Measurements from ENCODE around the gene METAP2. TPM values are rescaled to one million over a fixed set of nuclear protein-coding genes. Genes with fewer than 3 reads are reported as not detected.
"Not testable (repeated sequence)": the region's sequence is repeated elsewhere in the genome, so short reads cannot be mapped to it uniquely, and the experiment has no call there.

Gene METAP2
- total and polyA plus RNA-seq, 3 experiments from 2014 or later, result 36.1 to 129 (median 109) TPM

DNA sequence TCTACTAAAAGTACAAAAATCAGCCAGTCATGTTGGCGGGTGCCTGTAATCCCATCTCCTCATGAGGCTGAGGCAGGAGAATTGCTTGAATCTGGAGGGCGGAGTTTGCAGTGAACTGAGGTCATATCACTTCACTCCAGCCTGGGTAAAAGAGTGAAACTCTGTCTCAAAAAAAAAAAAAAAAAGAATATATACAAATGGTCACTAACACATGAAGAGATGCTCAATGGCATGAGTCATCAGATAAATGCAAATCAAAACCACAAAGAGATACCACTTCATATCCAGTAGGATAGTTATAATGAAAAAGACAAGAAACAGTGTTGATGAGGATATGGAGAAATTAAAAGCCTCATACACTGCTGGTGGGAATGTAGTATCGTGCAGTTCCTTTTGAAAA is 33.6 kb upstream of the METAP2 start:
- Mint-ChIP-seq H3K4me3 (no peak overlapping the region), H3K27ac (no peak overlapping the region), H3K27me3 (peaks cover under 1 to 4% of the 10 kb centered on the region in 2 donors), H3K36me3 (no peaks in the 10 kb centered on the region), H3K4me1 (no peaks in the 10 kb centered on the region), H3K9me3 (peaks cover 0 to 2% (median 0%) of the 10 kb centered on the region in 5 donors)
- CTCF ChIA-PET, result no interaction called here
- H3K36me3 ChIP-seq (ENCODE audit: insufficient read depth, low read length), result no peaks in the 10 kb centered on the region
- no peak for DNase-seq
- H3K27me3 ChIP-seq (ENCODE audit: insufficient read depth, low read length, poor library complexity, severe bottlenecking), result no peaks in the 10 kb centered on the region
- no peaks in the 10 kb centered on the region for H3K9me3 ChIP-seq (ENCODE audit: low read length)
- POLR2A ChIA-PET, result no interaction called here
- H3K27ac ChIP-seq (ENCODE audit: low read depth, low read length), result no peak overlapping the region
- no peaks in the 10 kb centered on the region for H3K4me1 ChIP-seq (ENCODE audit: insufficient read depth, low read length)
- no peak overlapping the region for H3K4me3 ChIP-seq (ENCODE audit: low read length)

DNA sequence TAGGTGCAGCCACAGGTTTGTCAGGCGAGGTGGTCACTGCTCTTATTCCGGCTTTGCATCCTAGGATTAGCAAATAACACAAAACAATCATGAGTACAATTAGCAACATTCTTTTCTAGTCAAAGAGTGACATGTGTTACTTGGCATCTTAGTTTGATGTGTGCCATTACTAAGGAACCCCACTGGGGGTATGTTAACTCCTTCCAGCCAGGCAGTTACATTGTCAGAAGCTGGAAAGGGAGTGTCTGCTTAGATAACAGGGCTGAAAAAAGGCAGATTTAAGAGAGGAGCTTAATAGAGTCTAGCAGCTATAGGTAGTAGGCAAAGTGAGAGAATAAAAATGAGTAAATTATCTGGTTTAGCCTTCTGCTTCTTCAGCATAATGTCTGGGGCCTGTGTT is 30.5 kb upstream of the METAP2 start:
- CTCF ChIA-PET, result no interaction called here
- Mint-ChIP-seq H3K9me3 (peaks cover 0 to 2% (median 0%) of the 10 kb centered on the region in 5 donors), H3K4me3 (no peak overlapping the region), H3K4me1 (no peaks in the 10 kb centered on the region), H3K27ac (no peak overlapping the region), H3K36me3 (no peaks in the 10 kb centered on the region), H3K27me3 (peaks cover 10 to 25% of the 10 kb centered on the region in 2 donors)
- no peak overlapping the region for H3K4me3 ChIP-seq (ENCODE audit: low read length)
- DNase-seq, result no peak
- H3K27ac ChIP-seq (ENCODE audit: low read depth, low read length), result no peak overlapping the region
- POLR2A ChIA-PET, result no interaction called here
- no peaks in the 10 kb centered on the region for H3K27me3 ChIP-seq (ENCODE audit: insufficient read depth, low read length, poor library complexity, severe bottlenecking)
- no peaks in the 10 kb centered on the region for H3K36me3 ChIP-seq (ENCODE audit: insufficient read depth, low read length)
- H3K9me3 ChIP-seq (ENCODE audit: low read length), result no peaks in the 10 kb centered on the region
- no peaks in the 10 kb centered on the region for H3K4me1 ChIP-seq (ENCODE audit: insufficient read depth, low read length)

DNA sequence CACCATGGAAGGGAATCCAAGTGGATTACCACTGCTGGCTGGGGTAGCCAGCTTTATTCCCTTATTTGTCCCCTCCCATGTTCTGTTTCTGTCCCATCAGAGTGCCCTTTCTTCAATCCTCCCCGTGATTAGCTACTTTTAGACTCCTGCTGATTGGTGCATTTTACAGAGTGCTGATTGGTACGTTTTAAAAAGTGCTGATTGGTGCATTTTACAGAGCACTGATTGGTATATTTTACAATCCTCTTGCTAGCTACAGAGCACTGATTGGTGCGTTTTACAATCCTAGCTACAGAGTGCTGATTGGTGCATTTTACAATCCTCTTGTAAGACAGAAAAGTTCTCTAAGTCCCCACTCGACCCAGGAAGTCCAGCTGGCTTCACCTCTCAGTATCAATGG is 28.9 kb upstream of the METAP2 start:
- POLR2A ChIA-PET; H3K36me3 Mint-ChIP-seq; DNase-seq; H3K27ac ChIP-seq (ENCODE audit: low read depth, low read length); H3K4me1 ChIP-seq (ENCODE audit: insufficient read depth, low read length); H3K36me3 ChIP-seq (ENCODE audit: insufficient read depth, low read length); H3K4me3 ChIP-seq (ENCODE audit: low read length); H3K9me3 Mint-ChIP-seq; H3K27me3 ChIP-seq (ENCODE audit: insufficient read depth, low read length, poor library complexity, severe bottlenecking); CTCF ChIA-PET; H3K4me1 Mint-ChIP-seq; H3K4me3 Mint-ChIP-seq; H3K9me3 ChIP-seq (ENCODE audit: low read length); H3K27ac Mint-ChIP-seq: not testable (repeated sequence)
- H3K27me3 Mint-ChIP-seq, result peaks cover 11 to 38% of the 10 kb centered on the region in 2 donors

DNA sequence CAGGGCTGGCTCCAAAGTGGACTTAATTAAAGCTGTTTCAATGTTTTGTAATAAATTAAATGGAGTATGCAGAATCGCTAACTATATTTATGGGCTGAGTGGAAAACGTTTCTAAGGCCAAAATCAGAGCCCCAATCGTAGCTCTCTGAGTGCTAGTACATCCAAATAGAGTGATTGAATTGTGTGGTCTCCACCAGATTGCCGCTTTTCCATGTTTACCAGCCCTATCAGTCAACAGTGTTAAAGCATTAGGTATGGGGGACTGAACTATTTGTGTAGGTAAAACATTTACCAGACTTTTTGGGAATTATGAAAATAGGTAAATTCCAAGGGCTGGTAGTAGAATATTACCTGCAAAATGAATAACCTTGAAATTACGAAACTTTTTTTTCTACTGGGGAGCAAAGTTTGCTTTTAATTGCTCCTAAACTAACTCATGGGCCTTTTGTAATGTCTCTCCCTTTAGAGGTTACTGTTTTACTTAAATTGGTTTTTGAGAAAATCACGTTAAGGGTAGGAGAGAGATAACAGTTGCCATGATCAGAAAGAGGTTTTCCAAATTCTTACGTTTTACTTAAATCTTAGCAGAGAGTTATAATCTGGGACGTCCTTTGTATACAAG is 28.0 kb upstream of the METAP2 start:
- Mint-ChIP-seq H3K4me1 (no peaks in the 10 kb centered on the region), H3K27ac (no peak overlapping the region), H3K4me3 (no peak overlapping the region), H3K36me3 (no peaks in the 10 kb centered on the region), H3K27me3 (peaks cover 12 to 44% of the 10 kb centered on the region in 2 donors), H3K9me3 (peaks cover 0 to 2% (median 0%) of the 10 kb centered on the region in 5 donors)
- ChIA-PET POLR2A (interaction anchor here (0.6 kb wide), 1 partner anchor 221 kb away, joined by 5 read pairs; no protein-coding TSS in a partner anchor), CTCF (interaction anchor here (1.0 kb wide), 1 partner anchor 17 kb away, joined by 3 read pairs; no protein-coding TSS in a partner anchor)
- H3K27me3 ChIP-seq (ENCODE audit: insufficient read depth, low read length, poor library complexity, severe bottlenecking), result no peaks in the 10 kb centered on the region
- no peaks in the 10 kb centered on the region for H3K9me3 ChIP-seq (ENCODE audit: low read length)
- no peak for DNase-seq
- H3K36me3 ChIP-seq (ENCODE audit: insufficient read depth, low read length), result no peaks in the 10 kb centered on the region
- H3K27ac ChIP-seq (ENCODE audit: low read depth, low read length), result no peak overlapping the region
- no peak overlapping the region for H3K4me3 ChIP-seq (ENCODE audit: low read length)
- H3K4me1 ChIP-seq (ENCODE audit: insufficient read depth, low read length), result no peaks in the 10 kb centered on the region

- Mint-ChIP-seq H3K36me3 (no peaks in the 10 kb centered on the region), H3K4me1 (no peaks in the 10 kb centered on the region), H3K9me3 (peaks cover 0 to 2% (median 0%) of the 10 kb centered on the region in 5 donors), H3K27ac (no peak overlapping the region), H3K4me3 (no peak overlapping the region), H3K27me3 (peaks cover 12 to 44% of the 10 kb centered on the region in 2 donors)
- Histone ChIP-seq H3K36me3 (ENCODE audit: insufficient read depth, low read length) (no peaks in the 10 kb centered on the region), H3K27ac (ENCODE audit: low read depth, low read length) (no peak overlapping the region), H3K27me3 (ENCODE audit: insufficient read depth, low read length, poor library complexity, severe bottlenecking) (no peaks in the 10 kb centered on the region), H3K4me1 (ENCODE audit: insufficient read depth, low read length) (no peaks in the 10 kb centered on the region), H3K4me3 (ENCODE audit: low read length) (no peak overlapping the region), H3K9me3 (ENCODE audit: low read length) (no peaks in the 10 kb centered on the region)
- ChIA-PET POLR2A (interaction anchor here (0.6 kb wide), 1 partner anchor 221 kb away, joined by 5 read pairs; no protein-coding TSS in a partner anchor), CTCF (interaction anchor here (1.0 kb wide), 1 partner anchor 17 kb away, joined by 3 read pairs; no protein-coding TSS in a partner anchor)
- no peak for DNase-seq
These were observed 27.4 kb upstream of the METAP2 start for GRCh38 chr12:95446506-95446900.

DNA sequence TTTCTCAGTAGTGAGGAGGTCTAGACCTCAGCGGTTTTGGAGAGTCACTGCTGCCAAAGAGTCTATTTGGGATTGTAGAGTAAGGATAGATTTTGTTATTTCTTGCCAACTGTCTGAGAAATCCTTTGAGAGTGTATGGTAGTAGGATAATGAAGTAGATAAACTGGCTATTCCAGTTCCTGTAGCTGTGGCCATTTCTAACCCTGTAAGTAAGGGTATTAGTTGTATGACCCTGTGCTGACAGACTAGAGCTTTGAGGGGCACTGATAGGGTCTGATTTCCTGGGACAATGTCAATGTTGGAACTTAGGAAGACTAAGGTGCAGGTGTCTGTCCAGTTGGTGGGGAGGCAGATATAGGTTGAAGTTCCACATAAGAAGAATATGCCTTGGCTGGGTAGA is 24.3 kb upstream of the METAP2 start:
- DNase-seq; H3K9me3 ChIP-seq (ENCODE audit: low read length); H3K36me3 Mint-ChIP-seq; H3K27me3 ChIP-seq (ENCODE audit: insufficient read depth, low read length, poor library complexity, severe bottlenecking); POLR2A ChIA-PET; H3K27ac ChIP-seq (ENCODE audit: low read depth, low read length); H3K4me1 ChIP-seq (ENCODE audit: insufficient read depth, low read length); H3K4me3 Mint-ChIP-seq; H3K4me3 ChIP-seq (ENCODE audit: low read length); H3K4me1 Mint-ChIP-seq; H3K27ac Mint-ChIP-seq; H3K9me3 Mint-ChIP-seq; H3K36me3 ChIP-seq (ENCODE audit: insufficient read depth, low read length): not testable (repeated sequence)
- CTCF ChIA-PET, result interaction anchor here (1.1 kb wide), 1 partner anchor 18 kb away, joined by 3 read pairs; no protein-coding TSS in a partner anchor
- peaks cover 12 to 44% of the 10 kb centered on the region in 2 donors for H3K27me3 Mint-ChIP-seq

DNA sequence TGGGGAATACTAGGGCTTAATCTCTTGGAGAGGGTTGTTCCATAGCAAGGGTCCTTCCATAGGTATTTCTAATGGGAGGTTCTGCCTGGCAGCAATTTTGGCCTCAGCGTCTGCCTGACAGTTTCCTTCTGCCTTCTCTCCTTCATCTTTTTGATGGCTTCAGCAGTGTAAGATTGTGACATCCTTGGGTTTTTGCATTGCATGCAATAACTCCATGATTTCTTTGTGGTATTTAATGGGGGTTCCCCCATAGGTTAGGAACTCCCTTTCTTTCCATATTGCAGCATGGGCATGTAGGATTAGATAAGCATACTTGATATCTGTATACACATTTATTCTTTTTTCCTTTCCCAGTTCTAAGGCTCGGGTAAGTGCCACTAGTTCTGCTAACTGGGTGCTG is 21.5 kb upstream of the METAP2 start:
- H3K36me3 Mint-ChIP-seq; H3K4me1 Mint-ChIP-seq; H3K27ac ChIP-seq (ENCODE audit: low read depth, low read length); POLR2A ChIA-PET; H3K36me3 ChIP-seq (ENCODE audit: insufficient read depth, low read length); CTCF ChIA-PET; H3K4me3 Mint-ChIP-seq; H3K4me1 ChIP-seq (ENCODE audit: insufficient read depth, low read length); H3K4me3 ChIP-seq (ENCODE audit: low read length); H3K27me3 ChIP-seq (ENCODE audit: insufficient read depth, low read length, poor library complexity, severe bottlenecking); DNase-seq; H3K27ac Mint-ChIP-seq; H3K9me3 ChIP-seq (ENCODE audit: low read length): not testable (repeated sequence)
- Mint-ChIP-seq H3K27me3 (peaks cover 6 to 25% of the 10 kb centered on the region in 2 donors), H3K9me3 (peaks cover 5 to 13% (median 8%) of the 10 kb centered on the region in 5 donors)

DNA sequence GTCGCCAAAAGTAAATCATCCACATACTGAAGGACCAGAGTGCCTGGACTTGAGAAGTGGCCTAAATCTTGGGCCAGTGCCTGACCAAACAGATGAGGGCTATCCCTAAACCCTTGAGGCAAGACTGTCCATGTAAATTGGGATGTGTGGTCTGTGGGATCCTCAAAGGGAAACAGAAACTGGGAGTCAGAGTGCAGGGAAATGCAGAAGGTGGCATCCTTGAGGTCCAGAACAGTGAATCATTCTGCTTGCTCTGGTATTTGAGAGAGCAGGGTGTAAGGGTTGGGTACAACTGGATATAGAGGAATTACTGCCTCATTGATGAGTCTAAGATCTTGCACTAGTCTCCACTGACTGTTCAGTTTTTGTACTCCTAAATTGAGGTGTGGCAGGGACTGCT is 20.1 kb upstream of the METAP2 start:
- H3K27me3 ChIP-seq (ENCODE audit: insufficient read depth, low read length, poor library complexity, severe bottlenecking); CTCF ChIA-PET; H3K27ac Mint-ChIP-seq; H3K4me1 Mint-ChIP-seq; H3K4me3 ChIP-seq (ENCODE audit: low read length); H3K9me3 ChIP-seq (ENCODE audit: low read length); H3K36me3 ChIP-seq (ENCODE audit: insufficient read depth, low read length); H3K4me1 ChIP-seq (ENCODE audit: insufficient read depth, low read length); DNase-seq; H3K27ac ChIP-seq (ENCODE audit: low read depth, low read length); POLR2A ChIA-PET; H3K4me3 Mint-ChIP-seq: not testable (repeated sequence)
- Mint-ChIP-seq H3K27me3 (peaks cover 6 to 25% of the 10 kb centered on the region in 2 donors), H3K36me3 (peaks cover 0 to 20% (median 0%) of the 10 kb centered on the region in 3 donors), H3K9me3 (peaks cover 5 to 25% (median 17%) of the 10 kb centered on the region in 5 donors)
